SK-N-MC (cell line): ENCODE measurements around the gene ZNF774.

Source experiments
- EZH2 ChIP-seq: fragments of 200-600 bp; sonication (generic); IDR thresholded peaks from one replicate; pipeline ENCODE4 v1.6.1; 2017; ENCODE audit warnings: antibody characterized with exemption
- POLR2AphosphoS5 ChIP-seq: IDR thresholded peaks from 2 replicates; pipeline ENCODE4 v1.6.1; 2012; ENCODE audit warnings: mild to moderate bottlenecking, low read depth, low read length, borderline replicate concordance

GRCh38 chr15:90405055-90405607 lies 53.0 kb downstream of the ZNF774 start:
- no peak for TF ChIP-seq EZH2
- TF ChIP-seq POLR2AphosphoS5: no peak
